Psoas muscle (tissue), 8 donors: ENCODE measurements around the gene GDE1. TPM values are rescaled to one million over a fixed set of nuclear protein-coding genes. Genes with fewer than 3 reads are reported as not detected.

Experiments
- ATAC-seq, 4 donors: fragments of 200-7000 bp; cut with Tn5 transposase; one replicate each; pipeline ENCODE4 v1.9.1; 2020; ENCODE audit warnings: moderate library complexity in 3 of 4, mild to moderate bottlenecking in 2 of 4
- DNase-seq, 2 donors: peaks; one replicate each; pipeline ENCODE4 v3.0.0-alpha.2; 2020
- H3K27ac ChIP-seq: fragments of 200-600 bp; one replicate; pipeline ENCODE4 v1.8.0; 2022
- H3K27me3 ChIP-seq, 3 donors: fragments of 200-600 bp in 1 of 3; one replicate each; pipeline versions ENCODE4 v1.6.1 to v1.8.0; 2013 to 2022; ENCODE audit warnings: low read length in 2 of 3, mild to moderate bottlenecking in 2 of 3, moderate library complexity in 1 of 3; ENCODE audit not compliant: insufficient read depth in 3 of 3
- H3K36me3 ChIP-seq, 2 donors: fragments of 200-600 bp in 1 of 2; one replicate each; pipeline versions ENCODE4 v1.6.1 to v1.8.0; 2013 to 2022; ENCODE audit warnings: low read depth in 1 of 2, mild to moderate bottlenecking in 1 of 2, moderate library complexity in 1 of 2; ENCODE audit not compliant: insufficient read depth in 1 of 2
- H3K4me1 ChIP-seq: fragments of 200-600 bp; one replicate; pipeline ENCODE4 v1.8.0; 2022
- H3K4me3 ChIP-seq: fragments of 200-600 bp; one replicate; pipeline ENCODE4 v1.8.0; 2022; ENCODE audit warnings: mild to moderate bottlenecking
- H3K9me3 ChIP-seq: fragments of 200-600 bp; one replicate; pipeline ENCODE4 v1.8.0; 2022
- CTCF ChIP-seq: fragments of 200-600 bp; IDR thresholded peaks from one replicate; pipeline ENCODE4 v1.8.0; 2022; ENCODE audit warnings: antibody characterized with exemption
- WGBS, 3 donors: extraction: QIAGEN DNeasy Blood & Tissue Kit; methylation state at CpG; one replicate each; pipeline versions ENCODE4 v1.1.6 to v1.1.7; 2013; 5-methylcytosine and 5-hydroxymethylcytosine counted together
- intact Hi-C, 2 donors: fragments of 100-400 bp; cut with DNase I; formaldehyde crosslinking; loops; one replicate each; pipeline versions ENCODE4 v1.11.0 to v1.14.2; 2022
- polyA plus RNA-seq, 3 donors: library from polyadenylated mRNA; stranded (reverse); fragments of 200-250 nt; gene quantifications; one replicate each; pipeline ENCODE4 v1.2.3, GENCODE V29; 2013
- total RNA-seq, 4 donors: library from RNA; stranded (reverse); fragmentation: NEBNext Ultra II Directional in 2 of 4; extraction: Animal tissue kit (Norgen Biotek cat#: 25700) in 2 of 4; gene quantifications; one replicate each; pipeline versions ENCODE4 v1.2.1 to v1.2.4, GENCODE V29; 2021 to 2023
- donor health status: healthy with polysubstance abuse.
- donor health status: DM: no; HTN: no; CAD: no; lungs with moderate emphysema.
- donor health status: Bipolar disorder and iron deficiency.
- donor health status: healthy.
- donor health status: DM: yes; HTN: yes; CAD: no.
- donor health status: DM: no; HTN: no; CAD: no.
- donor health status: DM: no; HTN: no; CAD: no.
- donor health status: DM: yes; HTN: yes; CAD: no.

GDE1 gene
- total and polyA plus RNA-seq, 7 donors: 30.8 to 90.1 (median 53.1) TPM

- H3K4me3 ChIP-seq: no peak overlapping the region
- no peak overlapping the region for H3K27ac ChIP-seq
- no peaks in the 10 kb centered on the region for H3K4me1 ChIP-seq
- ATAC-seq: no peak
- H3K36me3 ChIP-seq: peaks cover 5 to 45% of the 10 kb centered on the region in 2 donors
- peaks cover 7% of the 10 kb centered on the region for H3K9me3 ChIP-seq
- no peaks in the 10 kb centered on the region for H3K27me3 ChIP-seq
- intact Hi-C loops: loop anchor here in 1 of 2 donors (5.0 kb wide), 1 partner anchor 34 kb away; no protein-coding TSS in a partner anchor
- TF ChIP-seq CTCF: no peak
- 86 to 99% (median 99%) methylated on average over 4 of the region's 4 CpGs for WGBS, 3 donors
- no peak for DNase-seq
Measured at GRCh38 chr16:19563377-19563776, 41.5 kb upstream of the GDE1 start.

- Histone ChIP-seq H3K36me3 (peaks cover 3 to 12% of the 10 kb centered on the region in 2 donors), H3K27me3 (no peaks in the 10 kb centered on the region), H3K4me3 (no peak overlapping the region), H3K4me1 (peaks cover 5% of the 10 kb centered on the region), H3K27ac (no peak overlapping the region), H3K9me3 (peaks cover 7% of the 10 kb centered on the region)
- ATAC-seq: no peak
- intact Hi-C loops: loop anchor here in 1 of 2 donors (5.0 kb wide), 1 partner anchor 37 kb away; no protein-coding TSS in a partner anchor
- DNase-seq: no peak
- WGBS, 3 donors: 93 to 96% (median 95%) methylated on average over 4 of the region's 4 CpGs
- TF ChIP-seq CTCF: no peak
Measured at GRCh38 chr16:19560078-19560477, 38.2 kb upstream of the GDE1 start.

- H3K27me3 ChIP-seq: no peaks in the 10 kb centered on the region
- peaks cover 0 to 5% of the 10 kb centered on the region in 2 donors for H3K36me3 ChIP-seq
- H3K4me1 ChIP-seq: peaks cover 5% of the 10 kb centered on the region
- no peak overlapping the region for H3K27ac ChIP-seq
- TF ChIP-seq CTCF: peak; percentile 69
- peaks cover 7% of the 10 kb centered on the region for H3K9me3 ChIP-seq
- H3K4me3 ChIP-seq: no peak overlapping the region
- intact Hi-C loops: loop anchor here in 1 of 2 donors (5.0 kb wide), 1 partner anchor 828 kb away; no protein-coding TSS in a partner anchor
- ATAC-seq: no peak
- DNase-seq: no peak
- WGBS, 3 donors: 74 to 82% (median 76%) methylated on average over 10 of the region's 10 CpGs
Measured at GRCh38 chr16:19559242-19559910, 37.5 kb upstream of the GDE1 start.

- DNase-seq: no peak
- ATAC-seq: peak in 1 of 4 donors; percentile 1
- peak overlapping the region; percentile 93 for H3K27ac ChIP-seq
- no peak for TF ChIP-seq CTCF
- WGBS, 3 donors: 35 to 38% (median 36%) methylated on average over 19 of the region's 19 CpGs
- peaks cover 0 to 15% of the 10 kb centered on the region in 2 donors for H3K36me3 ChIP-seq
- no peaks in the 10 kb centered on the region for H3K9me3 ChIP-seq
- peak overlapping the region; percentile 90 for H3K4me3 ChIP-seq
- intact Hi-C loops: loop anchor here in 1 of 2 donors (2.0 to 5.0 kb wide), 3 partner anchors 33 to 831 kb away; partner anchors contain the start of genes CCP110 and GDE1
- peaks cover 5% of the 10 kb centered on the region for H3K4me1 ChIP-seq
- H3K27me3 ChIP-seq: no peaks in the 10 kb centered on the region
Measured at GRCh38 chr16:19555938-19556771, 34.3 kb upstream of the GDE1 start.
